ENCODE measurements around the gene SUMO2. TPM values are rescaled to one million over a fixed set of nuclear protein-coding genes. Genes with fewer than 3 reads are reported as not detected.
"Not testable (repeated sequence)": the region's sequence is repeated elsewhere in the genome, so short reads cannot be mapped to it uniquely, and the experiment has no call there.

The SUMO2 gene
- total and polyA plus RNA-seq, 2 of the 13 experiments (the other 11 are each of a cell fraction or from before 2014, with no cell fraction given) = 337 to 553 TPM

- Histone ChIP-seq H3K4me1 (ENCODE audit: insufficient read depth, low read length) (peaks cover 26% of the 10 kb centered on the region), H3K36me3 (replicated peaks in 1 of 2; ENCODE audit: control insufficient read depth in 1 of 2, insufficient read depth in 2 of 2, low read length in 2 of 2) (peaks cover 11 to 34% of the 10 kb centered on the region in 2 experiments)
- H3K9ac ChIP-seq (ENCODE audit: insufficient read depth, low read depth, low read length); H2AFZ ChIP-seq (ENCODE audit: low read length); H3K4me2 ChIP-seq (ENCODE audit: low read depth, low read length); in situ Hi-C loops (cut with HindIII; ENCODE audit: extremely low pct_ligation_motif_present, low pct_unique_long_range_greater_than_20kb); FAIRE-seq; H3K9me3 ChIP-seq (ENCODE audit: low read length); BruUV-seq (replicated peaks); H3K79me2 ChIP-seq (ENCODE audit: insufficient read depth, low read length); CTCF ChIA-PET (ENCODE audit: low intra/inter-chr PET ratio, low total read pairs); H4K20me1 ChIP-seq (ENCODE audit: insufficient read depth, low read length); H3K27ac ChIP-seq (ENCODE audit: extremely low read length, insufficient read depth, low read length); H3K27me3 ChIP-seq (ENCODE audit: control insufficient read depth in 1 of 2, insufficient read depth in 2 of 2, low read length in 2 of 2); DNase-seq (ENCODE audit: low spot score); H3K4me3 ChIP-seq (replicated peaks in 1 of 3; ENCODE audit: insufficient read depth in 1 of 3, low read depth in 2 of 3, low read length in 3 of 3); ATAC-seq: not testable (repeated sequence)
- peak; percentile 51 for TF ChIP-seq RBM22 (optimal IDR thresholded peaks at IDR 0.05; ENCODE audit: low read length)
- TF ChIP-seq ZBTB33 (CRISPR knock-in tag; IDR thresholded peaks at IDR 0.05) = 0 out of 2 replicates have a peak, but pooled peaks have one; percentile 6
- peak; percentile 17 for TF ChIP-seq PHF5A (CRISPR knock-in tag; IDR thresholded peaks at IDR 0.05; ENCODE audit: low read depth, unreplicated experiment)
- intact Hi-C loops (cut with micrococcal nuclease; ENCODE audit: unreplicated experiment) = loop anchor here (5.0 kb wide), 1 partner anchor 69 kb away; no protein-coding TSS in a partner anchor
- 94% methylated on average over 14 of the region's 14 CpGs for WGBS (ENCODE audit: low lambda C conversion rate)
- POLR2A ChIA-PET = interaction anchor here (1.0 to 3.1 kb wide), 3 partner anchors 20 to 99 kb away, joined by 3 to 23 read pairs (median 3); partner anchors contain the start of genes ARMC7 and JPT1
Observed at GRCh38 chr17:75133607-75134347, 49.0 kb downstream of the SUMO2 start.

- H3K4me2 ChIP-seq (ENCODE audit: low read depth, low read length) = peak overlapping the region; percentile 40; the same call in 1 of the 2 replicates
- H3K79me2 ChIP-seq (ENCODE audit: insufficient read depth, low read length) = peaks cover 8% of the 10 kb centered on the region
- no TSS peak for BruUV-seq (replicated peaks)
- H3K27me3 ChIP-seq (ENCODE audit: control insufficient read depth in 1 of 2, insufficient read depth in 2 of 2, low read length in 2 of 2) = no peaks in the 10 kb centered on the region
- intact Hi-C loops (cut with micrococcal nuclease; ENCODE audit: unreplicated experiment) (loop anchor here (5.0 kb wide), 1 partner anchor 69 kb away; no protein-coding TSS in a partner anchor), in situ Hi-C loops (cut with HindIII; ENCODE audit: extremely low pct_ligation_motif_present, low pct_unique_long_range_greater_than_20kb) (no loop called here)
- H3K9ac ChIP-seq (ENCODE audit: insufficient read depth, low read depth, low read length) = no peak overlapping the region
- no peak for ATAC-seq
- no peak overlapping the region for H3K4me3 ChIP-seq (replicated peaks in 1 of 3; ENCODE audit: insufficient read depth in 1 of 3, low read depth in 2 of 3, low read length in 3 of 3)
- 46% methylated on average over 3 of the region's 3 CpGs for WGBS (ENCODE audit: low lambda C conversion rate)
- ChIA-PET CTCF (ENCODE audit: low intra/inter-chr PET ratio, low total read pairs) (no interaction called here), POLR2A (interaction anchor here (0.7 to 3.1 kb wide), 7 partner anchors 19 to 359 kb away, joined by 3 to 23 read pairs (median 3); partner anchors contain the start of genes ARMC7, JPT1 and SLC25A19)
- no peaks in the 10 kb centered on the region for H3K9me3 ChIP-seq (ENCODE audit: low read length)
- peak; percentile 32 for FAIRE-seq
- peaks cover 4% of the 10 kb centered on the region; the same call in 1 of the 2 replicates for H4K20me1 ChIP-seq (ENCODE audit: insufficient read depth, low read length)
- peaks cover 10 to 33% of the 10 kb centered on the region in 2 experiments for H3K36me3 ChIP-seq (replicated peaks in 1 of 2; ENCODE audit: control insufficient read depth in 1 of 2, insufficient read depth in 2 of 2, low read length in 2 of 2)
- peak overlapping the region; percentile 86 for H3K27ac ChIP-seq (ENCODE audit: extremely low read length, insufficient read depth, low read length)
- peak; percentile 51 for DNase-seq (ENCODE audit: low spot score)
- peaks cover 26% of the 10 kb centered on the region for H3K4me1 ChIP-seq (ENCODE audit: insufficient read depth, low read length)
- H2AFZ ChIP-seq (ENCODE audit: low read length) = no peak overlapping the region
- TF ChIP-seq HIC2 (CRISPR knock-in tag; IDR thresholded peaks at IDR 0.05; ENCODE audit: low read depth) (0 out of 2 replicates have a peak, but pooled peaks have one; percentile 26), HOXD1 (CRISPR knock-in tag; IDR thresholded peaks at IDR 0.05) (no peak), ZNF431 (CRISPR knock-in tag; IDR thresholded peaks at IDR 0.05; ENCODE audit: borderline replicate concordance, low read depth) (0 out of 2 replicates have a peak, but pooled peaks have one; percentile 70), ZNF160 (CRISPR knock-in tag; IDR thresholded peaks at IDR 0.05) (no peak), ONECUT2 (CRISPR knock-in tag; IDR thresholded peaks at IDR 0.05) (peak; percentile 67; the same call in 1 of the 2 replicates), MLX (CRISPR knock-in tag; IDR thresholded peaks at IDR 0.05) (no peak), ZBTB1 (CRISPR knock-in tag; IDR thresholded peaks at IDR 0.05; ENCODE audit: borderline replicate concordance) (no peak), TAF1 (CRISPR knock-in tag; IDR thresholded peaks at IDR 0.05) (no peak), TCF7 (IDR thresholded peaks at IDR 0.05; ENCODE audit: low read depth) (peak; percentile 24; the same call in 1 of the 2 replicates)
Observed at GRCh38 chr17:75133001-75133400, 49.8 kb downstream of the SUMO2 start.

Measured in HepG2 (cell line).